Right renal pelvis (tissue), 4 donors: Measurements from ENCODE around the gene ABCB4. TPM values are rescaled to one million over a fixed set of nuclear protein-coding genes. Genes with fewer than 3 reads are reported as not detected.

Experiments used
- DNase-seq, 4 donors: peaks; one replicate each; pipeline ENCODE4 v3.0.0-alpha.2; 2013; ENCODE audit warnings: low read depth in 4 of 4, low spot score in 3 of 4, missing footprints in 1 of 4
- polyA plus RNA-seq, 4 donors: library from polyadenylated mRNA; unstranded; fragments of 120-200 nt; gene quantifications; one replicate each; pipeline ENCODE4 v1.2.1, GENCODE V29; 2013; ENCODE audit not compliant: insufficient read length in 4 of 4

Gene ABCB4
- 1 to 10 TPM; 2.0 to 2.3 (median 2.0) TPM for polyA plus RNA-seq

GRCh38 chr7:87475359-87476178 lies at the start of gene ABCB4:
ABCB4 (minus strand) TSS chr7:87475680; CDS start chr7:87475465, 215 bp downstream.
- DNase-seq, result no peak

GRCh38 chr7:87518735-87519134 lies 43.3 kb upstream of the ABCB4 start:
- DNase-seq, result no peak

GRCh38 chr7:87517891-87518290 lies 42.4 kb upstream of the ABCB4 start:
- no peak for DNase-seq

- DNase-seq, result no peak
These were observed 41.8 kb upstream of the ABCB4 start for GRCh38 chr7:87517136-87517815.

GRCh38 chr7:87513735-87514335 lies 38.4 kb upstream of the ABCB4 start:
- DNase-seq, result no peak

GRCh38 chr7:87512906-87513305 lies 37.4 kb upstream of the ABCB4 start:
- DNase-seq, result no peak

- no peak for DNase-seq
These were observed 36.0 kb upstream of the ABCB4 start for GRCh38 chr7:87511510-87511909.

- no peak for DNase-seq
These were observed 35.0 kb upstream of the ABCB4 start for GRCh38 chr7:87510411-87510875.

- DNase-seq, result no peak
These were observed 32.0 kb upstream of the ABCB4 start for GRCh38 chr7:87507446-87507845.

GRCh38 chr7:87506246-87507180 lies 31.0 kb upstream of the ABCB4 start:
- DNase-seq, result no peak

- DNase-seq, result no peak
These were observed 30.2 kb upstream of the ABCB4 start for GRCh38 chr7:87505557-87506245.

- DNase-seq, result no peak
These were observed 29.6 kb upstream of the ABCB4 start for GRCh38 chr7:87505122-87505521.

- DNase-seq, result no peak
These were observed 24.0 kb upstream of the ABCB4 start for GRCh38 chr7:87499494-87499893.

- no peak for DNase-seq
These were observed 23.4 kb upstream of the ABCB4 start for GRCh38 chr7:87498893-87499292.

- no peak for DNase-seq
These were observed 22.0 kb upstream of the ABCB4 start for GRCh38 chr7:87497482-87497881.

- no peak for DNase-seq
These were observed 19.9 kb upstream of the ABCB4 start for GRCh38 chr7:87495366-87495765.

GRCh38 chr7:87494454-87494853 lies 19.0 kb upstream of the ABCB4 start:
- DNase-seq, result no peak

GRCh38 chr7:87483131-87483530 lies 7.7 kb upstream of the ABCB4 start:
- DNase-seq, result no peak

- no peak for DNase-seq
These were observed 6.6 kb upstream of the ABCB4 start for GRCh38 chr7:87482115-87482514.

GRCh38 chr7:87480386-87480785 lies 4.9 kb upstream of the ABCB4 start:
- no peak for DNase-seq
